WTC11 (cell line): ENCODE results near the gene TNFSF15.

Source experiments
- AFF4 ChIP-seq: sonication (generic); formaldehyde crosslinking; IDR thresholded peaks from 2 replicates; pipeline ENCODE4 v1.8.1; 2023; ENCODE audit warnings: mild to moderate bottlenecking, missing genetic modification reagents, borderline replicate concordance
- CREB1 ChIP-seq: sonication (generic); formaldehyde crosslinking; IDR thresholded peaks from 2 replicates; pipeline ENCODE4 v1.8.0; 2023; ENCODE audit warnings: mild to moderate bottlenecking, missing genetic modification reagents
- CTCF ChIP-seq: fragments of 200-600 bp; IDR thresholded peaks from 2 replicates; pipeline ENCODE4 v1.8.0; 2022; ENCODE audit warnings: antibody characterized with exemption

GRCh38 chr9:114790521-114790920 is 15.3 kb downstream of the TNFSF15 start:
- TF ChIP-seq AFF4 (CRISPR knock-in tag) = no peak
- no peak for TF ChIP-seq CREB1 (CRISPR knock-in tag)
- no peak for TF ChIP-seq CTCF
